HCT116 (cell line): ENCODE measurements around the gene GALNT11. TPM values are rescaled to one million over a fixed set of nuclear protein-coding genes. Genes with fewer than 3 reads are reported as not detected.

Source experiments
- ATAC-seq: fragments of 200-7000 bp; cut with Tn5 transposase; 2 replicates; pipeline ENCODE4 v1.9.1; 2020; ENCODE audit warnings: mild to moderate bottlenecking, moderate library complexity
- Bru-seq: library from RNA; stranded (reverse); fragments of 400-500 nt; gene quantifications from one replicate; lab custom pipeline; 2021; lab: Mats Ljungman, UMichigan
- BruChase-seq, 2 experiments: library from RNA; stranded (reverse); fragments of 400-500 nt; gene quantifications; one replicate each; lab custom pipeline; 2021; lab: Mats Ljungman, UMichigan
- BruUV-seq: library from RNA; stranded (reverse); fragments of 400-500 nt; replicated peaks from 2 replicates; lab custom pipeline; 2021; lab: Mats Ljungman, UMichigan
- CTCF ChIA-PET: fragments of 300-600 bp; sonication (Branson Sonifier 250); formaldehyde crosslinking; loops from one replicate; lab custom pipeline; 2021; ENCODE audit warnings: antibody characterized with exemption; lab: Charles Lee
- POLR2A ChIA-PET: fragments of 300-600, 350-600 bp; sonication (Branson Sonifier 250); formaldehyde crosslinking; loops from one replicate; lab custom pipeline; 2021; ENCODE audit warnings: antibody characterized with exemption; lab: Charles Lee
- RAD21 ChIA-PET, 2 experiments: fragments of 300-600 bp; sonication (Branson Sonifier 250); formaldehyde crosslinking; loops; one replicate each; lab custom pipeline; 2023; ENCODE audit warnings: low total read pairs in 2 of 2; ENCODE audit not compliant: uncharacterized antibody in 2 of 2, unreplicated experiment in 2 of 2, low non-redundant PET in 1 of 2; lab: Charles Lee
- DNase-seq: peaks from one replicate; pipeline ENCODE4 v3.0.0-alpha.2; 2010; ENCODE audit warnings: low read depth, low spot score
- H2AFZ ChIP-seq: fragments of 200-600 bp; shearing (Covaris generic), sonication (generic); 2 replicates; pipeline ENCODE4 v1.6.1; 2017; ENCODE audit warnings: low read depth, mixed run types, mixed read lengths, antibody characterized with exemption, low read length; ENCODE audit not compliant: poor library complexity, severe bottlenecking
- H3K27ac ChIP-seq: 2 replicates; pipeline ENCODE4 v1.5.1; 2012; ENCODE audit warnings: low read depth, low read length
- H3K27me3 ChIP-seq: fragments of 200-600 bp; sonication (generic); 2 replicates; pipeline ENCODE4 v1.6.1; 2016; ENCODE audit warnings: mixed run types, low read length, mixed read lengths; ENCODE audit not compliant: insufficient read depth
- H3K36me3 ChIP-seq, 2 experiments: fragments of 200-500 bp in 1 of 2; fragments of 200-600 bp in 1 of 2; sonication (Bioruptor generic) in 1 of 2; sonication (generic) in 1 of 2; 2 replicates each; pipeline versions ENCODE4 v1.5.1 to v1.6.1; 2014 to 2016; ENCODE audit warnings: low read length in 2 of 2, inconsistent platforms in 1 of 2, mixed read lengths in 1 of 2, mixed run types in 1 of 2; ENCODE audit not compliant: insufficient read depth in 2 of 2, control insufficient read depth in 1 of 2
- H3K4me1 ChIP-seq, 2 experiments: fragments of 200-600 bp in 1 of 2; sonication (generic) in 1 of 2; 2 replicates each; pipeline versions ENCODE4 v1.5.1 to v1.6.1; 2012 to 2017; ENCODE audit warnings: low read length in 2 of 2, inconsistent platforms in 1 of 2, mild to moderate bottlenecking in 1 of 2, mixed read lengths in 1 of 2, mixed run types in 1 of 2, moderate library complexity in 1 of 2; ENCODE audit not compliant: insufficient read depth in 2 of 2, control insufficient read depth in 1 of 2
- H3K4me2 ChIP-seq: fragments of 200-600 bp; sonication (generic); 2 replicates; pipeline ENCODE4 v1.6.1; 2017; ENCODE audit warnings: mixed run types, low read length, mixed read lengths
- H3K4me3 ChIP-seq, 2 experiments: fragments of 200-600 bp in 1 of 2; sonication (generic) in 1 of 2; replicated peaks in 1 of 2; 2 replicates each; pipeline ENCODE4 v1.5.1; 2011 to 2016; ENCODE audit warnings: low read length in 2 of 2, control low read depth in 1 of 2, low read depth in 1 of 2, mild to moderate bottlenecking in 1 of 2, mixed read lengths in 1 of 2, mixed run types in 1 of 2
- H3K79me2 ChIP-seq: fragments of 200-600 bp; sonication (generic); 2 replicates; pipeline ENCODE4 v1.6.1; 2017; ENCODE audit warnings: mild to moderate bottlenecking, mixed run types, low read length, moderate library complexity, mixed read lengths; ENCODE audit not compliant: insufficient read depth
- H3K9ac ChIP-seq: fragments of 200-600 bp; sonication (generic); 2 replicates; pipeline ENCODE4 v1.6.1; 2016; ENCODE audit warnings: low read length, mixed read lengths
- H3K9me2 ChIP-seq: fragments of 200-600 bp; sonication (generic), shearing (Covaris generic); 2 replicates; pipeline ENCODE4 v1.6.1; 2017; ENCODE audit warnings: mixed run types, mild to moderate bottlenecking, moderate library complexity; ENCODE audit not compliant: insufficient read depth
- H3K9me3 ChIP-seq, 2 experiments: fragments of 200-500 bp in 1 of 2; fragments of 200-600 bp in 1 of 2; sonication (Bioruptor generic) in 1 of 2; sonication (generic) in 1 of 2; 2 replicates each; pipeline ENCODE4 v1.6.1; 2014 to 2017; ENCODE audit warnings: low read length in 2 of 2, mixed read lengths in 2 of 2, inconsistent platforms in 1 of 2, low read depth in 1 of 2, mild to moderate bottlenecking in 1 of 2, mixed run types in 1 of 2, moderate library complexity in 1 of 2; ENCODE audit not compliant: control insufficient read depth in 1 of 2, insufficient read depth in 1 of 2
- H4K20me1 ChIP-seq: fragments of 200-600 bp; sonication (generic), shearing (Covaris generic); 2 replicates; pipeline ENCODE4 v1.6.1; 2017; ENCODE audit warnings: mixed run types, mild to moderate bottlenecking, moderate library complexity; ENCODE audit not compliant: insufficient read depth
- CEBPB ChIP-seq: IDR thresholded peaks from 2 replicates; pipeline ENCODE4 v1.6.1; 2012; ENCODE audit warnings: low read depth
- MAX ChIP-seq: IDR thresholded peaks from 2 replicates; pipeline ENCODE4 v1.6.1; 2012
- POLR2A ChIP-seq: IDR thresholded peaks from 2 replicates; pipeline ENCODE4 v1.7.0; 2011; ENCODE audit warnings: borderline replicate concordance; ENCODE audit not compliant: insufficient read depth, insufficient read length; ENCODE audit errors: extremely low read depth
- POLR2AphosphoS5 ChIP-seq: IDR thresholded peaks from 2 replicates; pipeline ENCODE4 v1.6.1; 2011; ENCODE audit warnings: mild to moderate bottlenecking, low read depth, low read length, moderate library complexity
- RAD21 ChIP-seq: IDR thresholded peaks from 2 replicates; pipeline ENCODE4 v1.6.1; 2012; ENCODE audit warnings: low read depth, mild to moderate bottlenecking
- REST ChIP-seq: IDR thresholded peaks from 2 replicates; pipeline ENCODE4 v1.6.1; 2012; ENCODE audit warnings: low read depth
- SIN3A ChIP-seq: IDR thresholded peaks from 2 replicates; pipeline ENCODE4 v1.6.1; 2012; ENCODE audit warnings: low read depth
- YY1 ChIP-seq: IDR thresholded peaks from 2 replicates; pipeline ENCODE4 v1.6.1; 2011; ENCODE audit warnings: low read length, low read depth, moderate library complexity, mild to moderate bottlenecking; ENCODE audit not compliant: insufficient replicate concordance; ENCODE audit errors: extremely low read depth
- ZFX ChIP-seq: fragments of 450-650 bp; IDR thresholded peaks from 2 replicates; pipeline ENCODE4 v1.6.1; 2017
- intact Hi-C: fragments of 100-400 bp; cut with micrococcal nuclease; formaldehyde crosslinking; loops from 2 replicates; pipeline ENCODE4 v1.10.0; 2022
- long read RNA-seq: library from polyadenylated mRNA; unstranded; transcript quantifications from one replicate; pipeline ENCODE4 v2.0.0, GENCODE V29; 2021; ENCODE audit not compliant: unreplicated experiment
- polyA plus RNA-seq: library from polyadenylated mRNA; unstranded; fragments of >200 nt; gene quantifications from 2 replicates; pipeline ENCODE4 v1.2.1, GENCODE V29; 2012; ENCODE audit warnings: missing spikeins
- total RNA-seq: library from RNA; stranded (reverse); gene quantifications from one replicate; pipeline ENCODE4 v1.2.1, GENCODE V29; 2021; ENCODE audit not compliant: unreplicated experiment
- TF ChIP-seq, protein P1 (sequence below), 3 experiments: fragments of 200-600 bp in 1 of 3; sonication (generic) in 1 of 3; IDR thresholded peaks in 2 of 3; conservative IDR thresholded peaks in 1 of 3; 2 replicates each; pipeline ENCODE4 v1.5.1; 2012 to 2017; ENCODE audit warnings: low read depth in 2 of 3, low read length in 2 of 3, antibody characterized with exemption in 1 of 3, borderline replicate concordance in 1 of 3, control low read depth in 1 of 3, mild to moderate bottlenecking in 1 of 3, mixed read lengths in 1 of 3, mixed run types in 1 of 3, moderate library complexity in 1 of 3; ENCODE audit not compliant: insufficient read depth in 1 of 3

The GALNT11 gene
- 28.9 TPM for total RNA-seq
- polyA plus RNA-seq, result 18.4 and 22.7 TPM in 2 replicates
- percentile 80 among the genes with signal in this experiment for Bru-seq, nascent RNA
- percentile 77 among the genes with signal in this experiment for BruChase-seq, experiment 1, labeled RNA remaining after a 6-hour chase
- percentile 88 among the genes with signal in this experiment for BruChase-seq, experiment 2, labeled RNA remaining after a 2-hour chase
- long read RNA-seq, transcript GALNT11-205 (12 exons, 2,727 nt), result major isoform, 31 of 52 reads
- long read RNA-seq, partial matches to known transcripts, result 5 of 52 reads
- long read RNA-seq, other reads (novel, unspliced or antisense), result 16 of 52 reads

GRCh38 chr7:152025077-152025936, at the start of gene GALNT11:
Gene GALNT11, plus strand, starts transcription at chr7:152025674. Its CDS starts 68,554 bp downstream, at chr7:152094228.
- peak within 1 kb of the TSS; percentile 76 for H3K9ac ChIP-seq
- H3K9me3 ChIP-seq, result no peaks in the 10 kb centered on the region
- CTCF ChIA-PET, result no interaction called here
- POLR2A ChIA-PET, result no interaction called here
- H3K4me3 ChIP-seq, result peak within 1 kb of the TSS; percentile 51 to 65
- intact Hi-C loops, result no loop called here
- H4K20me1 ChIP-seq, result no peaks in the 10 kb centered on the region
- DNase-seq (peak; percentile 54), ATAC-seq (peak; percentile 97)
- H3K79me2 ChIP-seq, result peaks cover 8% of the 10 kb centered on the region; the same call in 1 of the 2 replicates
- H3K36me3 ChIP-seq, result peaks cover 0 to 8% of the 10 kb centered on the region in 2 experiments; a peak in 1 of 4 replicates
- H2AFZ ChIP-seq, result peak within 1 kb of the TSS; percentile 5
- H3K4me1 ChIP-seq, result peaks cover 0 to 13% of the 10 kb centered on the region in 2 experiments; a peak in 3 of 4 replicates
- H3K4me2 ChIP-seq, result peak within 1 kb of the TSS; percentile 91
- no peaks in the 10 kb centered on the region for H3K9me2 ChIP-seq
- RAD21 ChIA-PET, result no interaction called here
- H3K27me3 ChIP-seq, result no peaks in the 10 kb centered on the region
- TF ChIP-seq POLR2AphosphoS5 (peak; percentile 89), CEBPB (no peak), ZFX (peak; percentile 95), RAD21 (no peak), YY1 (peak; percentile 11), SIN3A (no peak; the same call in 1 of the 2 replicates), MAX (peak; percentile 28), POLR2A (peak; percentile 64), REST (no peak)
- TF ChIP-seq, protein P1, sequence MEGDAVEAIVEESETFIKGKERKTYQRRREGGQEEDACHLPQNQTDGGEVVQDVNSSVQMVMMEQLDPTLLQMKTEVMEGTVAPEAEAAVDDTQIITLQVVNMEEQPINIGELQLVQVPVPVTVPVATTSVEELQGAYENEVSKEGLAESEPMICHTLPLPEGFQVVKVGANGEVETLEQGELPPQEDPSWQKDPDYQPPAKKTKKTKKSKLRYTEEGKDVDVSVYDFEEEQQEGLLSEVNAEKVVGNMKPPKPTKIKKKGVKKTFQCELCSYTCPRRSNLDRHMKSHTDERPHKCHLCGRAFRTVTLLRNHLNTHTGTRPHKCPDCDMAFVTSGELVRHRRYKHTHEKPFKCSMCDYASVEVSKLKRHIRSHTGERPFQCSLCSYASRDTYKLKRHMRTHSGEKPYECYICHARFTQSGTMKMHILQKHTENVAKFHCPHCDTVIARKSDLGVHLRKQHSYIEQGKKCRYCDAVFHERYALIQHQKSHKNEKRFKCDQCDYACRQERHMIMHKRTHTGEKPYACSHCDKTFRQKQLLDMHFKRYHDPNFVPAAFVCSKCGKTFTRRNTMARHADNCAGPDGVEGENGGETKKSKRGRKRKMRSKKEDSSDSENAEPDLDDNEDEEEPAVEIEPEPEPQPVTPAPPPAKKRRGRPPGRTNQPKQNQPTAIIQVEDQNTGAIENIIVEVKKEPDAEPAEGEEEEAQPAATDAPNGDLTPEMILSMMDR (IDR thresholded peaks at IDR 0.05 in 2 of 3, conservative IDR thresholded peaks at IDR 0.05 in 1 of 3; ENCODE audit: borderline replicate concordance in 1 of 3, insufficient read depth in 1 of 3, low read depth in 2 of 3, low read length in 2 of 3), result 0 out of 6 replicates have a peak, but pooled peaks of 1 of the 3 experiments have one; percentile 2
- peak within 1 kb of the TSS; percentile 70 for H3K27ac ChIP-seq
- TSS peak; percentile 95 for BruUV-seq
